GM18526 (cell line): ENCODE data around the gene RPL38.

Experiments
- POLR2A ChIP-seq: IDR thresholded peaks from 3 replicates; pipeline ENCODE4 v1.6.1; 2011; ENCODE audit not compliant: insufficient read length; ENCODE audit errors: extremely low read depth

Gene RPL38

GRCh38 chr17:74197801-74198200 is 5.7 kb upstream of the RPL38 start:
- no peak for TF ChIP-seq POLR2A

- no peak for TF ChIP-seq POLR2A
Observed at GRCh38 chr17:74198694-74199093, 4.8 kb upstream of the RPL38 start.

- no peak for TF ChIP-seq POLR2A
Observed at GRCh38 chr17:74199306-74200092, 4.0 kb upstream of the RPL38 start.

- TF ChIP-seq POLR2A = no peak
Observed at GRCh38 chr17:74200112-74200511, 3.4 kb upstream of the RPL38 start.

- no peak for TF ChIP-seq POLR2A
Observed at GRCh38 chr17:74201250-74201649, 2.2 kb upstream of the RPL38 start.

- no peak for TF ChIP-seq POLR2A
Observed at GRCh38 chr17:74201948-74202347, 1.5 kb upstream of the RPL38 start.

- TF ChIP-seq POLR2A = no peak
Observed at GRCh38 chr17:74202938-74203337, 540 bp upstream of the RPL38 start.

GRCh38 chr17:74204474-74204873 is 996 bp downstream of the RPL38 start:
- TF ChIP-seq POLR2A = no peak

- TF ChIP-seq POLR2A = no peak
Observed at GRCh38 chr17:74205274-74205673, 1.8 kb downstream of the RPL38 start.

- TF ChIP-seq POLR2A = no peak
Observed at GRCh38 chr17:74206332-74206818, 2.9 kb downstream of the RPL38 start.

- TF ChIP-seq POLR2A = peak; percentile 17
Observed at GRCh38 chr17:74210191-74211140, 7.0 kb downstream of the RPL38 start.

GRCh38 chr17:74211141-74211911 is 7.8 kb downstream of the RPL38 start:
- no peak for TF ChIP-seq POLR2A

- TF ChIP-seq POLR2A = no peak
Observed at GRCh38 chr17:74211912-74212208, 8.4 kb downstream of the RPL38 start.

GRCh38 chr17:74212209-74212912 is 8.9 kb downstream of the RPL38 start:
- no peak for TF ChIP-seq POLR2A
